Ishikawa (cell line): ENCODE results near the gene TMEM208.

Experiments used
- CEBPB ChIP-seq: IDR thresholded peaks from 2 replicates; pipeline ENCODE4 v1.6.1; 2012
- CREB1 ChIP-seq: IDR thresholded peaks from 2 replicates; pipeline ENCODE4 v1.6.1; 2012; ENCODE audit warnings: low read depth
- EGR1 ChIP-seq: IDR thresholded peaks from 2 replicates; pipeline ENCODE4 v1.6.1; 2012
- EP300 ChIP-seq: IDR thresholded peaks from 2 replicates; pipeline ENCODE4 v1.6.1; 2012; ENCODE audit warnings: borderline replicate concordance
- FOXM1 ChIP-seq: IDR thresholded peaks from 2 replicates; pipeline ENCODE4 v1.6.1; 2012; ENCODE audit warnings: low read depth, borderline replicate concordance
- MAX ChIP-seq: IDR thresholded peaks from 2 replicates; pipeline ENCODE4 v1.6.1; 2012
- NFIC ChIP-seq: IDR thresholded peaks from 2 replicates; pipeline ENCODE4 v1.6.1; 2012
- RAD21 ChIP-seq: IDR thresholded peaks from 2 replicates; pipeline ENCODE4 v1.6.1; 2012; ENCODE audit warnings: low read depth
- REST ChIP-seq: IDR thresholded peaks from 2 replicates; pipeline ENCODE4 v1.6.1; 2012; ENCODE audit warnings: low read depth, mild to moderate bottlenecking
- TAF1 ChIP-seq: IDR thresholded peaks from 2 replicates; pipeline ENCODE4 v1.6.1; 2012; ENCODE audit warnings: low read depth, mild to moderate bottlenecking
- TEAD4 ChIP-seq: IDR thresholded peaks from 2 replicates; pipeline ENCODE4 v1.6.1; 2012
- USF1 ChIP-seq: IDR thresholded peaks from 2 replicates; pipeline ENCODE4 v1.6.1; 2012
- YY1 ChIP-seq: IDR thresholded peaks from 2 replicates; pipeline ENCODE4 v1.6.1; 2012; ENCODE audit warnings: low read depth
- ZBTB7A ChIP-seq: IDR thresholded peaks from 2 replicates; pipeline ENCODE4 v1.6.1; 2012; ENCODE audit warnings: low read depth

GRCh38 chr16:67180166-67180565, 46.8 kb upstream of the TMEM208 start:
- no peak for TF ChIP-seq ZBTB7A
- no peak for TF ChIP-seq EP300
- no peak for TF ChIP-seq FOXM1
- no peak for TF ChIP-seq CEBPB
- no peak for TF ChIP-seq YY1
- TF ChIP-seq CREB1: no peak
- TF ChIP-seq TAF1: no peak
- TF ChIP-seq TEAD4: no peak
- no peak for TF ChIP-seq RAD21
- no peak for TF ChIP-seq MAX
- TF ChIP-seq USF1: no peak
- TF ChIP-seq NFIC: no peak
- TF ChIP-seq REST: no peak
- TF ChIP-seq EGR1: no peak
